HG02840 (cell line): ENCODE measurements around the gene TM7SF2.
"Not testable (repeated sequence)": the region's sequence is repeated elsewhere in the genome, so short reads cannot be mapped to it uniquely, and the experiment has no call there.

Experiments
- ATAC-seq: cut with Tn5 transposase; IDR thresholded peaks from one replicate; pipeline ENCODE4 v1.9.1; 2021; ENCODE audit warnings: mild to moderate bottlenecking, moderate library complexity, moderate number of reproducible peaks; ENCODE audit not compliant: unreplicated experiment, low FRiP score

TM7SF2 gene

DNA sequence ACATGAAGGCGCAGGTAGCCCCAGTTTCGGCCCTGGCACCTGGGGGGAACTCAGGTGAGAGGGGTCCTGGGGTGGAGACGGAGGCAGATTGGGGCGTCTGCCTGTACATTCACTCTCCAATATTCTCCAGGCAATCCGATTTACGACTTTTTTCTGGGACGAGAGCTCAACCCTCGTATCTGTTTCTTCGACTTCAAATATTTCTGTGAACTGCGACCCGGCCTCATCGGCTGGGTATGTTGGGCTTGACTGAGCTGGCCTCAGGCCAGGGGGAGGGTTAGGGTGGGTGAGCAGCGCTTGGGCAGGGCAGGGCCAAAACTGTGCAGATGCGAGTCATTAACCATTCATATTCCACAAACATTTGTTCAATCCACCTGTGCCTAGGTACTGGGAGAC lies 1.7 kb downstream of the TM7SF2 start:
- ATAC-seq, result no peak

DNA sequence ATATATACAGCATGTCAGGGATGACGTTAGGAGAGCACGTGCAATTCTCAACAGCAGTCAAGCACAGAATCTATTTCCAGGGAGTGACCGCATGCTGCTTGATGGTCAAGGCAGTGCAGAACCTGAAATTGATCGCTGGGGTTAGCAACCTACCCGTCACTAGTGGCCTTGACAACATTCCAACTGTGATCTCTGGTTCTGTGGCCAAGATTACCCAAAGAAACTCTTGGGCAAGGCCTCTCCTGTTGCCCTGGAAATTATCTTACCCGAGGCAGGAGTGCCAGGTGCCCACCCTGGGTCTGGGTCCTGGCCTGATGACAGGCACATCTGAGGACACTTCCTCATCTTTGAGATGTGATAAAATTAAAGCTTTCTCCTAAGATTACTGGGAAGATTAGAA lies 2.2 kb downstream of the TM7SF2 start:
- no peak for ATAC-seq

DNA sequence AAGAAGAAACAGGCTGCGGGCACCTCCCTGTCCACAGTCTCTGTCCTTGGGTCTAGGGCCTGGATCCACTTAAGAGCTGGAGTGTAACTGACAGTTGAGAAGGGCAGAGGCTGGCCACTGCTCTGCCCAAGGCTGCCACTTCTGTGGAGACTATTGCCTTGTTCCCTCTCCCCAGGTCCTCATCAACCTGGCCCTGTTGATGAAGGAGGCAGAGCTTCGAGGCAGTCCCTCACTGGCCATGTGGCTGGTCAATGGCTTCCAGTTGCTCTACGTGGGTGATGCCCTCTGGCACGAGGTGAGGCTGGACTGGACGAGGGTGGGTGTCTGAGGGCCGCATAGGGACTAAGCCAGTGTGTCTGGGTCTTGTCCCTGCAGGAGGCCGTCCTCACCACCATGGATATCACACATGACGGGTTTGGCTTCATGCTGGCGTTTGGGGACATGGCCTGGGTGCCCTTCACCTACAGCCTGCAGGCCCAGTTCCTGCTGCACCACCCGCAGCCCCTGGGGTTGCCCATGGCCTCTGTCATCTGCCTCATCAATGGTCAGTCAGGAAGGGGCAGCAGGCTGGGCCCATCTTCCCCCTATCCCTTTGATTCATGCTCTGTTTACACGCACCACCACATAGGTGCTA lies 3.0 kb downstream of the TM7SF2 start:
- ATAC-seq, result no peak

DNA sequence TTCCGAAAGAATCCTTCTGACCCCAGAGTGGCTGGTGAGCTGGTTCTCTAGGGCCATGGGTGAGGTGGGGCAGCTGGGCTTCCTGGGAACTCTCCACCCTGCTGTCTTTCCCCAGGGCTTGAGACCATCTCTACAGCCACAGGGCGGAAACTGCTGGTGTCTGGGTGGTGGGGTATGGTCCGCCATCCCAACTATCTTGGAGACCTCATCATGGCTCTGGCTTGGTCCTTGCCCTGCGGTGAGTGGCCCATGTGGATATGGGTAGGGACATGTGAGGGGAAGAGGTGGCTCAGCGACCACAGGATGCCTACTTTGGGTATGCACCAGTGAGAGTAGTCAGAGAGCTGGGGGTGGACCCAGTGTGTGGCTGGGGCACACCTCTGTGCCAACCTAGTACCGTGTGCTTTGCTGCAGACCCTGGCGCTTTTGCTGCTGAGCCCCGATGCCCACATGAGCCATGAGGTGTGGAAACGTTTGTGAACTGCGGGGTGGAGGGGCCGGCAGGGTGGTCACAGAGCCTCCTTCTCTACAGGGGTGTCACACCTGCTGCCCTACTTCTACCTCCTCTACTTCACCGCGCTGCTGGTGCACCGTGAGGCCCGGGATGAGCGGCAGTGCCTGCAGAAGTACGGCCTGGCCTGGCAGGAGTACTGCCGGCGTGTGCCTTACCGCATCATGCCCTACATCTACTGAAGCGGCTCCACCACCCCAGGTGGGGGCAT lies 3.9 kb downstream of the TM7SF2 start:
- ATAC-seq, result no peak

DNA sequence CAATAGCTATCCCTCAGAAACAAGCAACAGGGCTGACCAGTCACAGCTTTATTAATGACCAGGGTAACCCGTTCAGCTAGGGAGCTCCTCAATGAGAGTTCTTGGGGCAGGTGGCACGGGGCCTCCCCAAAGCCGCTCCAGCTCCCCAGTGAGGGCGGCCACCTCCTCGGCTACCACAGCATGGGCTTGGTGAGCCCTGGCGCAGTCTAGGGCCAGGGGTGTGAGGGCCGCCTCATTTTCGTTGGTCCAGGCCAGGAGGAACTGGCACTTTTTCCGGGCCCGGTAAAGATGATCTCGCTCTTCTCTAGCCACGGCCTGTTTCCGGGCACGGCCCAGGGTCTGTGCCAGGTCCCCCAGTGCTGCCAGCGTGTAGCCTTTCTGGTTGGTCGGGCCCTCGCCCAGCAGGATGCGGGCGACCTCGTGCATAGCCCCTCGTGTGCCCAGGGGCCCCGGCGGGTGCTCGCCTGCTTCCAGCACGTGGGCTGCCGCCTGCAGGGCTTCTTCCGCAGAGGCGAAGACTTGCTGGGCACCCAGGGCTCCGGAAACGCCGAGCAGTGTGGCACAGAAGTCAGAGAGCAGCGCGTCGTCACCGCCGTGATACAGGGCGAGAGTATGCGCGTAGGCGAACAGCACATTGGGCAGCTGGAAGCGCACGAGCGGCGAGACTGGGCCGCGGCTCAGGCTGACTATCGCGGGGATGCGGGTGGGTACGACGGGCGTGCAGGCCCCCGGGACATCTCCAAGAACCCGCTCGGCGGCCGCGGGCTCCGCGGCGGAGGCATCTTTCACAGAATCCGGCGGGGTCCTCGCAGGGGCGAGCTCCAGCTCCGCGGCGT lies 4.9 kb downstream of the TM7SF2 start:
- no peak for ATAC-seq

DNA sequence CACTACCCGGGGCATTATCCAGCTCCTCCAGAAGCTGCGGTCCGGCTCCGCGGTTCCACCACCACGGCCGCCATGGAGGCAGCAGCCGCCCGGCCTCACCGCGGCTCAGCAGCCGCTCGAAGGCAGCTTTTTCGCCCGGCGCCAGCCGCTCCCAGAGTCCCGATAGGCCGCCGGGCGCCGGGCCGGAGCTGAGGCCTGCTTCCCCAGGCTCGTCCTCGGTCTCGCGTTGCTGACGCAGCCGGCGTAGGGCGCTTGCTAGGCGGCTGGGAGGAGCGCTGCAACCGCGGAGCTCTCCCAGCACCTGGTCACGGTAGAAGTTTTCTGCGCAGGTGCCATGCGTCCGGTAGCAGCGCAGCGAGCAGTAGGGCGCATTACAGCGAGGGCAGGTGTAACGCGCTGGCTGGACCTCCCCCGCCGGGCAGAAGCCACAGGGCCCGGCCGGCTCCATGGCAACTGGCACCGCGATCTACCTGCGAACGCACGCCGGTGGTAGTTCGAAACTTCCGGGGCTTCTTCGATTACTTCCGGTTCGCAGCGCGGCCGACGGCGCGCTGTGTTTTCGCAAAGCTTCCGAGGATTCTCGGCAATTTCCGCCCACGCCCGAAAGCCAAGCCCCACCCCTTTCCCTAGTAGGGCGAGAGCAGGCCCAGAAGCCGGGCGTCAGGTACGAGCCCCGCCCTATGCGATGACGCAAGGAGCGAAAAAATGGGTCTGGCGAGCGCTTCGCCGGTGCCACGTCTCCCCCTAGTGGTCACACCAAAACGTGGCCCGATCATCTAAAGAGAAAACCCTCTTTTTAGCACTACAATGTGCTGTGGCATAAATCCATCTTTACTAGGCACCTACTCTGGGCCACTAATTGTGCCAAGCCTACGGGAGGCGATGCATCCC lies 5.8 kb downstream of the TM7SF2 start, which contains the start of gene ZNHIT2:
ZNHIT2 (minus strand) TSS at position 496 of the 891 bp plus-strand sequence; CDS start at position 448, 48 bp downstream.
- peak; percentile 55 for ATAC-seq

DNA sequence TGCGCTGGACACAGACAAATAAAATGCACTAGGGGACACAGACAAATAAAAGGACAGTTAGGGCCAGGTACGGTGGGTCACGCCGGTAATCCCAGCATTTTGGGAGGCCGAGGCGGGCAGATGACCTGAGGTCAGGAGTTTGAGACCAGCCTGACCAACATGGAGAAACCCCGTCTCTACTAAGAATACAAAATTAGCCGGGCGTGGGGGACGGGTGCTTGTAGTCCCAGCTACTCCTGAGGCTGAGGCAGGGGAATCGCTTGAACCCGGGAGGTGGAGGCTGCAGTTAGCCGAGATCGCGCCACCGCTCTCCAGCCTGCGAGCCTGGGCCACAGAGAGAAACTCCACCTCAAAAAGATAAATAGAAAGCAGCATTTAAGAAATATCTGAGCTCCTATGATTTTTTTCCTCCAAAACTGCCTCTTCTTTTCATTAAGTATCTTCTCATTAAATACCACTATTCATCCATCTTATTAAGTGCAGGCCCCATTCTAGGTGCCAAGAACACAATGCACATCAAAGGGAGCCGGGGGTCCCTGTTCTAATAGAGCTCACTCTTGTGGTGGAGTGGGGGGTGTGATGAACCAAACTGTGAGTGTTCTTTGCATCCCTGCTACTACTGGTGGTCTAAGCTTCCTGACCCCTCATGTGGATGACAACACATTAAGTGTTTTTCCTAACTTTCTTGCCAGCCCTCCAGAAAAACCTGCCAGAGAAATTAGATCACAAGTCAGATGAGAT lies 6.6 kb downstream of the TM7SF2 start:
- ATAC-seq, result no peak

DNA sequence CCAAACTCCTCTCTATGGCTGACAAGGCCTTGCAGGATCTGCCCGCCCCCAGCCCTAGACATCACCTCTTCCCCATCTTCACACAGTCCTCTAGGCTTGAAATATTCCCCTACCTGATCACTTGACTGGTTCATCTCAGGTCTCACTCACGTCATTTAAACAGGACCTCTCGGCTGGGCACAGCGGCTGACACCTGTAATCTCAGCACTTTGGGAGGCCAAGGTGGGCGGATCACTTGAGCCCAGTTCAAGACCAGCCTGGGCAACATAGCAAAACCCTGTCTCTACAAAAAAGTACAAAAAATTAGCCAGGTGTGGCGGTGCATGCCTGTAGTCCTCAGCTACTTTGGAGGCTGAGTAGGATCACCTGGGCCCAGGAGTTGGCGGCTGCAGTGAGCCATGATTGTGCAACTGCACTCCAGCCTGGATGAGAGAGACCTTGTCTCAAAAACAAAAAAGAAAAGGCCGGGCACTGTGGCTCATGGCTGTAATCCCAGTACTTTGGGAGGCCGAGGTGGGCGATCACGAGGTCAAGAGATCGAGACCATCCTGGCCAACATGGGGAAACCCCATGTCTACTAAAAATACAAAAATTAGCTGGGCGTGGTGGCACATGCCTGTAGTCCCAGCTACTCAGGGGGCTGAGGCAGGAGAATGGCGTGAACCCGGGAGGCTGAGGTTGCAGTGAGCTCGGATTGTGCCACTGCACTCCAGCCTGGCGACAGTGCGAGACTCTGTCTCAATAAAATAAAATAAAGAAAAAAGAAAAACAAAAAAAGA lies 7.4 kb downstream of the TM7SF2 start:
- ATAC-seq, result not testable (repeated sequence)

DNA sequence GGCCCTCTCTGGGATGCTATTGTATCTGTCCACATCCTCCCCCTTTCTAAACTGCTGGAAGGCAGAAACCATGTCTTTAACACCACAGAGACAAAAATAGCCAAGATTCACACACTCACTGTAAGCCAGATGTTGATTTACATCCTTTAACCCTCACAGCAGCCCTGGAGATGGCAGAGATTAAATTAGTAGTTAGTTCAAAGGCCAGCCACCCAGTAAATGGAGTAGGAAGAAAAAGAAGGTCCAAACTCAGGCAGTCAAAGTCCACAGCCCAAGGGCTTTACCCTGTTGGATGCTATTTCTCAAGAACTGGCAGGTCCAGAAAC lies 8.0 kb downstream of the TM7SF2 start:
- ATAC-seq, result no peak

DNA sequence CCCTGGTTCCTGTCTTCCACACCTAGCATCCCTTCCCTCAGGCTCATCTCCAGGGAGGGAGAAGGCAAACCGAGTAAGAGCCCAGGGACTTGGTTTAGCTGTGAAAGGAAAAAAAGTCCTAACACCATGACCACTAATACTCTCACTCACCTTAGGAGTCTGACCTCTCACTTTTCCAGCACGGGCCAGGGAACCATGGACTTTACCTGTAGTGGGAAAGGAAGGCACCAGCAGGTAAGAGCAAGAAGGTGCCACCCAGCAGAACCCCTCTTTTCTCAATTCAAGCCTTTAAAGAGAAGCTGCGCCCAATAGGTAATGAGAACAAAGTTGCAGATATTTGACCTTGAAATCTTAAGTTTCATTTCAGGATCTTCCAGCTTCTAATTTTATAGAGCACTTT lies 9.2 kb downstream of the TM7SF2 start:
- ATAC-seq, result no peak

DNA sequence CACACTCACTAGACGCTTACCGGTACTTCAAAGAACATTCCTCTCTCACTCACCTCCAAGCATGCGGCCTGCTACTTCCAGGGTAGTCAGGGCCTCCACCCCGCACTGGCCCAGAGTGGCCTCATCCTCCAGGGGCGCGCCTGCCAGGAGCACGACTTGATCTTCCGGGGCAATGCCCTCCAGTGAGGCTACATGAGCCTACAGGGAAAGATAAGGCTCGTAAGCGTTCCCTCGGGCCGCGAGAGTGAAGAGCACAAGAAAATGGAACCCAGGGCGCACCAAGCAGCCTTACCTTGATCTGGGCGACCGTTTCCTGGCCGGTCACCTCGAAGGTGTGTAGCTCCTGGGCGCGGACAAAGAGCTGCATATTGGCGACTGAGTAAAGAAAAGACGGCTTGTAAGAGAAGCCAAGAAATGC lies 9.8 kb downstream of the TM7SF2 start:
- ATAC-seq, result no peak

DNA sequence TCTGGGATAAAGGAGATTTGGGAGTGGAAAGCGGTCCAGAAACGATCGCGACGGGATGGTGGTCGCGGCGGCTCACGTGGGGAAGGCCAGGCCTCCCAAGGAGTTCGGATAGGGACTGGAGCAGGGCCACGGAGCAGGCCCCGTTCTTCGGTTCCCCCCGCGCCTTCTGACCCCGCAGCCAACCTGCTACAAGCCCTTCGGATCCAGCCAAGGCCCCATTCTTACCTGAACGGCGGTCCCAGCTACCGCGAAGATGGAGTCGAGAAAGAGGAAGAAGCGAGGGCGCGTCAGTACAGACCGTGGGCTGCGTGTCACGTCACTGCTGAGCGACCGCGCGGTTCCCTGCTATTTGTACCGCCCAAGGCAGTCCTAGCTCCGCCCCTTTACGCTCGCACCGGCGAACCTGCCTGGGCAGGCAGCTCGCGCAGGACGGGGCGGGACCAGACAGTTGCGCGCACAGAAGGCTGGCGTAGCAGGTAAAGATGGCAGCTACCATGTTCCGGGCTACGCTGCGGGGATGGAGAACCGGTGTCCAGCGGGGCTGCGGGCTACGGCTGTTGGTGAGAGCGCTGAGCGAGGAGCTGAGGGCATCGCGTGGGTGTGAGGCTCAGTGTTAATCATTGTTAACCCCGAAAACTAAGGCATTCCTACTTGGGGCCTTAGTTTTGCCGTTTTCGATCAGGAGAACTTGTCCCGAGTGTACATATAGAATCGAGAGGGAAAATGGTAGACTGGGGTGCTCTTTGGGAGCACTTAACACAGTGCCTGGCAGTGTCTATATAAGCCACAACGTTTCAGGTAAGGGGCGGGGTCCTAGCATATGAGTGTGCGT lies 10.4 kb downstream of the TM7SF2 start, which contains the start of the genes FAU and MRPL49:
FAU (minus strand) TSS at position 270 of the 832 bp plus-strand sequence. CDS start 321 bp downstream, outside the sequence.
MRPL49 (plus strand) TSS at position 457 of the 832 bp plus-strand sequence; CDS start at position 483, 26 bp downstream.
- peak; percentile 63 for ATAC-seq

DNA sequence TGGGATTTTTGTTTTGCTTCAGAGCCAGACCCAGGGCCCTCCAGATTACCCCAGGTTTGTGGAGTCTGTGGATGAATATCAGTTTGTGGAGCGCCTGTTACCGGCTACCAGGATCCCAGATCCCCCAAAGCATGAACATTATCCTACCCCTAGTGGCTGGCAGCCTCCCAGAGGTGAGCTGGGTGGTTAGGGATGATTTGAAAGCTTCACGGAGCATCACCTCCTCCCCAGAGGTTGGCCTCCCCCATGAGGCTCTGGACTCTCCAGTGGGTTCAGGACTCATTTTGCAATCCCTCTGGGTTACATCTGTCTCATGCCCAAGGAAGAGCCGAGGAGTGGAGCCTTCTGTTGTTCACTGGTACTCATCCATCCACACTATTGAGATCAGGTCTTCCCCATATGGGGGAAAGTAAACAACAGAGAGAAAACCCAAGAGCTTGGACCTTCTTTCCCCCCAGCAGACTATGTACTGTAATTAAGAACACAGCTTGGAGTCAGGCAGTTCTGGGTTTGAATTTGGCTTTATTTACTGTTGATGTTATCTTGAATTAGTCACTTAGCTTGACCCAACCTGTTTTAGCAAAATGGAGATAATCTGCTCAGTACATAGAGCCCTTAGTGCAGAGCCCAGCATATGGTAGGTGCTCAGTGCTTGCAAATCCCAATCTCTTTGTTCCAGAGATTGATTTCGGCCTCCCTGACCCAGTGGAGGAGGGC lies 13.0 kb downstream of the TM7SF2 start:
- ATAC-seq, result no peak

DNA sequence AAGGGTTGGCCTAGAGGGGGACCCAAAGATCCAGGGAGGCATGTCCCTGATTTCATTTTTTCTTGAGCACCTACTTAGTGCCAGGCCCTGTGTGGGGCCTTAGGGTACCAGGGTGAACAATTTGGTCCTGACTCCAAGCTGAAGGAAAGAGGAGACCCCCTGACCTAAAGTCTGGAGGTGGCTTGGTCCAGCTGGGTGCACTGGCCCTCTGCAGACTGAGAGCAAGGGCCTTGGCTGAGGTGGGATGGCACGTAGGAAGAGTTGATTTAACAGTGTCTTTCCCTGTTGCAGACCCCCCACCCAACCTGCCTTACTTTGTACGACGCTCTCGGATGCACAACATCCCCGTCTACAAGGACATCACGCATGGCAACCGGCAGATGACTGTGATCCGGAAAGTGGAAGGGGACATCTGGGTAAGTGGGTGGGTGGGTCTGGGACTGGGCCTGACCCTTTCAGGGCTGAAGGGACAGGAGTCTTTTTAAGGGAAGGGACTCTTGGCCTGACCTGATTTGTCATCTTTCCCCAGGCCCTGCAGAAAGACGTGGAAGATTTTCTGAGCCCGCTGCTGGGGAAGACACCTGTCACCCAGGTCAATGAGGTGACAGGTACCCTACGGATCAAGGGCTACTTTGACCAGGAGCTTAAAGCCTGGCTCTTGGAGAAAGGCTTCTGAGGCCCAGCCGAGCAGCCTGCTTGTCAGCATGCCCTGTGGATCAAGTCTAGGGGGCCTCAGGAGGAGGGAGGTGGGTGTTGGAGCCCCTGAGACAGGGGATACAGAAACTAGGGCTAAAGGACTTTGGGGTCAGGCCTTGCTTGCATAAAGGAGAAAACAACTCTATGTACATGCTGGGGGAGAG lies 13.8 kb downstream of the TM7SF2 start:
- no peak for ATAC-seq

DNA sequence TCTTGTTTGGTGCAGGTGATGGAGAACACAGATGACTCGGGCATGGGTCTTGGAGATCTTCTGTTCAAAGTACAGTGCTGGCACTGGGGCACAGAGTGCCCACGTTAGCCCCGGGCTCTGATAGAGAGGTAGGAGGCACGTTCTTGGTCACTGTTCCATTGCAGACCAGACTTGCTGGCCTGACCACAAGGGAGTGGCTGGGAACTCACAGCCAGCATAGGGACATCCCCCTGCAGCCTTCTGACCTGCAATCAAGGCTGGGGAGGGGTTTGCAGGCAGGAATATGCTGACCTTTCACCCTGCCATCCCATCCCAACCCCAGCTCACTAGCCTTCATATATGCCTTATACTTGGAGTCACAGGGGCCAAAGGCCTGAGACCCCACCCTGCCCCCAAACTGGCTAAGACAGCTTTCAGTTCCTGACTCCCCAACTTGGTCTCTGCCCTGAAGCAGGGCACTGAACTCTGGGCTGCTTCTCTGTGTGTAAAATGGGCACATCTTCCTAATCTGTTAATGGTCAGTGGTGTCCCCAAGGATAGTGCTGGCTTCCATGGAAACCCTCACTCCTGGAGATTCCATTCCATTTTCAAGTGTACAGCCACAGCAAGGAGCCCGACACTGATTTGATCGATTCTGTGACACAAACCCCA lies 15.1 kb downstream of the TM7SF2 start:
- ATAC-seq, result no peak
